Activated T-cell treated with anti-CD3 and anti-CD28 coated beads, Interleukin-2, amount 50 U/mL, for 4 hours (primary cell): ENCODE measurements around the gene HOMER1. TPM values are rescaled to one million over a fixed set of nuclear protein-coding genes. Genes with fewer than 3 reads are reported as not detected.

Experiments used
- ATAC-seq, 2 donors: fragments of 200-7000 bp; cut with Tn5 transposase; one replicate each; pipeline ENCODE4 v1.10.0; 2021
- DNase-seq: peaks from one replicate; pipeline ENCODE4 v3.0.0-alpha.2; 2020
- H3K27me3 Mint-ChIP-seq: one replicate; pipeline ENCODE4 v1.8.0; 2021; ENCODE audit warnings: low read depth, mixed read lengths
- H3K36me3 Mint-ChIP-seq: one replicate; pipeline ENCODE4 v1.8.0; 2022; ENCODE audit warnings: mixed read lengths; ENCODE audit not compliant: insufficient read depth
- H3K4me1 Mint-ChIP-seq: one replicate; pipeline ENCODE4 v1.8.0; 2021; ENCODE audit warnings: low read depth, mixed read lengths
- H3K4me3 Mint-ChIP-seq: one replicate; pipeline ENCODE4 v1.8.0; 2021; ENCODE audit warnings: mild to moderate bottlenecking, moderate library complexity, mixed read lengths
- H3K9me3 Mint-ChIP-seq: one replicate; pipeline ENCODE4 v1.8.0; 2021; ENCODE audit warnings: mixed read lengths
- total RNA-seq, 3 donors: library from RNA; stranded (reverse); gene quantifications; one replicate each; pipeline ENCODE4 v1.2.1, GENCODE V29; 2021

HOMER1 gene
- 10 to 100 TPM; 12.1 to 16.7 (median 14.9) TPM for total RNA-seq

- ATAC-seq (peak; percentile 78 to 80), DNase-seq (peak; percentile 71)
- peak within 1 kb of the TSS; percentile 95 for H3K4me3 Mint-ChIP-seq
- peaks cover 32% of the 10 kb centered on the region for H3K4me1 Mint-ChIP-seq
- H3K36me3 Mint-ChIP-seq, result no peaks in the 10 kb centered on the region
- H3K9me3 Mint-ChIP-seq, result no peaks in the 10 kb centered on the region
- peaks cover 34% of the 10 kb centered on the region for H3K27me3 Mint-ChIP-seq
Observed at GRCh38 chr5:79513704-79514390, at the start of gene HOMER1. TSS of gene HOMER1 (minus strand) at chr5:79514134. CDS start at chr5:79512774, 1,360 bp downstream.

GRCh38 chr5:79563247-79563590 is 49.3 kb upstream of the HOMER1 start:
- no peak overlapping the region for H3K4me3 Mint-ChIP-seq
- H3K27me3 Mint-ChIP-seq, result peaks cover 3% of the 10 kb centered on the region
- H3K9me3 Mint-ChIP-seq, result peaks cover 3% of the 10 kb centered on the region
- no peak for ATAC-seq
- H3K4me1 Mint-ChIP-seq, result peaks cover 31% of the 10 kb centered on the region
- H3K36me3 Mint-ChIP-seq, result no peaks in the 10 kb centered on the region
- DNase-seq, result no peak

DNA sequence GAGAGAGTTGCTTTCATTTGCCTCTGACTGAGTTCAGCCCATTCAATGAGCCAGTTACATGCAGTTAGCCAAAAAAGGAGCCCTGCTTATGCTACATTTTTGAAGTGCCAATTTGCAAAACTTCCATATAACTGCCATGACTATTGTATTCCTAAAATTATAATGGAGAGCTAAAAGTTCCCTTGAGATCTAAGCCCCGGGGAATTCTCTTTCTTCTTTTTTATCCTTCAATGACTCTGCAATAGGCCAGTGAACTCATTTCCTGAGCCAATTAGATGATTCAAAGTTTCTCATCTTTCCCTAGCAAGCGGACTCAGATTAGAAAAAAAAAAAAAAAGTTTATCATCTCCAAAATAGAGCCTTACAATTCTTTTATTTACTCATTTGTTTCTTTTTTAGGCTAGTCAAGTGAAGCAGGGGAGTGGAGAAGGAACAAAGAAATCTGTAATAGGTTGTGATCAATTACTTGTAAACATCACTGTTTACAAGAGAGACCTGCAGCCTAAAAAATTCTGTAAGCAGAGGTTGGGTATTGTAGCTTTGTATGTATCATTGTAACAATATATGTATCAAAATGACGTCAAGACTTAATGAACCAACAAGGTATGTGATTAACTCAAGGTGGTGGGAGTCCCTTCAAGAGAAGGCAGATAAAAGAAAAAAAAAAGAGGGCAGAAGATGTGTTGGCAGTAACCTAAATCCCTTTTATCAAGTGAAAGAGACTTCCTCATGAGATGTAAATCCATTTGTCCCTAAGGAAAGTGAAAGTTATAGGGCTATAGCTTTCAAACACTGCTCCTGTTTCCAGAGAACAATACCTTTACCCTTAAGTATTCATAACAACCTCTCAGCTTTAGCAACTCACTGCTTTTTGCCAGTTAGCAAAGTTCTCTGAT is 48.7 kb upstream of the HOMER1 start:
- peaks cover 3% of the 10 kb centered on the region for H3K9me3 Mint-ChIP-seq
- H3K4me1 Mint-ChIP-seq, result peaks cover 31% of the 10 kb centered on the region
- no peak overlapping the region for H3K4me3 Mint-ChIP-seq
- peak in 1 of 2 donors; percentile 49 for ATAC-seq
- H3K27me3 Mint-ChIP-seq, result peaks cover 3% of the 10 kb centered on the region
- DNase-seq, result no peak
- no peaks in the 10 kb centered on the region for H3K36me3 Mint-ChIP-seq

DNA sequence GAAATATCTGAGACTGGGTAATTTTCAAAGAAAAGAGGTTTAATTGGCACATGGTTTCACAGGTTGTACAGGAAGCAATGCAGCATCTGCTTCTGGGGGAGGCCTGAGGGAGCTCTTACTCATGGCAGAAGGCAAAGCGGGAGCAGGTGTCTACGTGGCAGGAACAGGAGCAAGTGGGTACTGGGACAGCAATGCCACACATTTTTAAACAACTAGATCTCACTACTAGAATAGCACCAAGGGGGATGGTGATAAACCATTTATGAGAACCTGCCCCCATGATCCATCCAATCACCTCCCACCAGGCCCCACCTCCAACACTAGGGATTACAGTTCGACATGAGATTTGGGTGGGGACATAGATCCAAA is 47.6 kb upstream of the HOMER1 start:
- no peaks in the 10 kb centered on the region for H3K36me3 Mint-ChIP-seq
- H3K4me1 Mint-ChIP-seq, result peaks cover 31% of the 10 kb centered on the region
- DNase-seq, result no peak
- no peak overlapping the region for H3K4me3 Mint-ChIP-seq
- peaks cover 3% of the 10 kb centered on the region for H3K9me3 Mint-ChIP-seq
- H3K27me3 Mint-ChIP-seq, result peaks cover 3% of the 10 kb centered on the region
- peak; percentile 72 to 73 for ATAC-seq

DNA sequence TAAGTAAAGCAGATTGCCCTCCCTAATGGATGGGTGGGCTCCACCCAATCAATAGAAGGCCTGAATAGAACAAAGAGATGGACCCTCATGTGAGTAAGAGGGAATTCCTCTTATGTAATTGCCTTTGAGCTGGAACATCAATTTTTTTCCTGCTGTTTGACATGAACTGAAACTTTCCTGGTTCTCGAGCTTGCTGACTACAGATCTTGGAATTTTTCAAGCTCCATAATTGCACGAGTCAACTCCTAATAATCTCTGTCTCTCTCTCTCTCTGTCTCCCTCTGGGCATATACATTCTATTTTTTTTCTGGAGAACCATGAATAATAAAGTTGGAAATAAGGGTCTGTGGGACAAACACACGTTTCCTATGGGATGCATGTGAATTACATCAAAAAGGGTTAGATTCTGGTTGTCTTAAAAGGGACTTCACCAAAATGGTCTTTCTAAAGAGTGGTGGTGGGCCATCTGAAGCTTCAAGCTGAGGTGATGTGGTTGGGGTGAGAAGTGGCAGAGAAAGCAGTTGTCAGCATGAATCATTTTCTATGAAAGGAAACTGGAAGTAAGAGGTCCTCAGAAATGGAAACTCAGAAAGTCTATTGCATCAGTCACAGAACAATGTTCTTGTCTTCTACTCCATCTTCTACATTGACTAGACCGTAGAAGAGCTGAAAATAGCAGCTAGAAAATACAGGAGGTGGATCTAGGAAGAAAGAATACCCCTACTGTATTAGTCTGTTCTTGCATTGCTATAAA is 47.0 kb upstream of the HOMER1 start:
- peak; percentile 84 to 93 for ATAC-seq
- H3K4me3 Mint-ChIP-seq, result no peak overlapping the region
- H3K4me1 Mint-ChIP-seq, result peaks cover 31% of the 10 kb centered on the region
- peaks cover 3% of the 10 kb centered on the region for H3K9me3 Mint-ChIP-seq
- H3K27me3 Mint-ChIP-seq, result peaks cover 3% of the 10 kb centered on the region
- no peaks in the 10 kb centered on the region for H3K36me3 Mint-ChIP-seq
- DNase-seq, result no peak

GRCh38 chr5:79555418-79555817 is 41.5 kb upstream of the HOMER1 start:
- Mint-ChIP-seq H3K27me3 (no peaks in the 10 kb centered on the region), H3K4me3 (no peak overlapping the region), H3K4me1 (peaks cover 5% of the 10 kb centered on the region), H3K9me3 (no peaks in the 10 kb centered on the region), H3K36me3 (no peaks in the 10 kb centered on the region)
- ATAC-seq (no peak), DNase-seq (no peak)

- ATAC-seq (no peak), DNase-seq (no peak)
- no peaks in the 10 kb centered on the region for H3K9me3 Mint-ChIP-seq
- H3K4me1 Mint-ChIP-seq, result peaks cover 2% of the 10 kb centered on the region
- no peaks in the 10 kb centered on the region for H3K36me3 Mint-ChIP-seq
- no peak overlapping the region for H3K4me3 Mint-ChIP-seq
- H3K27me3 Mint-ChIP-seq, result no peaks in the 10 kb centered on the region
Observed at GRCh38 chr5:79552984-79553383, 39.0 kb upstream of the HOMER1 start.

- H3K9me3 Mint-ChIP-seq, result no peaks in the 10 kb centered on the region
- H3K4me1 Mint-ChIP-seq, result peaks cover 2% of the 10 kb centered on the region
- DNase-seq (no peak), ATAC-seq (no peak)
- H3K27me3 Mint-ChIP-seq, result no peaks in the 10 kb centered on the region
- H3K36me3 Mint-ChIP-seq, result no peaks in the 10 kb centered on the region
- H3K4me3 Mint-ChIP-seq, result no peak overlapping the region
Observed at GRCh38 chr5:79547982-79548381, 34.0 kb upstream of the HOMER1 start.

GRCh38 chr5:79547429-79547822 is 33.5 kb upstream of the HOMER1 start:
- Mint-ChIP-seq H3K36me3 (no peaks in the 10 kb centered on the region), H3K4me1 (no peaks in the 10 kb centered on the region), H3K9me3 (no peaks in the 10 kb centered on the region), H3K27me3 (no peaks in the 10 kb centered on the region), H3K4me3 (no peak overlapping the region)
- no peak for ATAC-seq
- no peak for DNase-seq

DNA sequence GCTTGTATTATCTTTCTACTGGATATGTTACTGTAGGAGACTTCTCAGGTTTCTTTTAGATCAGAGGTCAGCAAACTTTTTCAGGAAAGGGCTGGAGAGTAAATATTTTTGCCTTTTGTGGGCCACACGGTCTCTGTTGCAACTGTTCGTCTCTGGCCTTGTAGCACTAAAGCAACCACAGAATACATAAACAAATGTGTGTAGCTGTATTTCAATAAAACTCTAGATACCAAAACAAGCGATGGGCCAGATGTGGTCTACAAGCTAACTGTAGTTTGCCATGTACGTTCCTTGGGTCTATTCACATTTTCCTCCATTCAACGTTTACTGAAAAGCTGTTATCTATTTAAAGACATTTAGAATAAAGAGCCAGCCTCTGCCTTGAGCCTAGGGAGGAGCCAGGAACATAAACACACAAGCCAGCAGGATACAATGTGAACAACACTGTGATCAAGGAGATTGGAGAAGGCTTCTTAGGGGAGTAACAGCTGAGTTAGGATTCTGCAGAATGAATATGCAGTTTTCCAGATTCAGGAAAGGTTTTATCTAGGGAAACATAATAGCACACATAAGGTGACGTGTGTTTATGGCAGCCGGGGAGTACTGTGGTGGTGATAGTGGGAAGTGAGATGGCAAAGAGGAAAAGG is 33.0 kb upstream of the HOMER1 start:
- no peak for ATAC-seq
- no peak for DNase-seq
- H3K9me3 Mint-ChIP-seq, result no peaks in the 10 kb centered on the region
- no peak overlapping the region for H3K4me3 Mint-ChIP-seq
- no peaks in the 10 kb centered on the region for H3K27me3 Mint-ChIP-seq
- H3K36me3 Mint-ChIP-seq, result no peaks in the 10 kb centered on the region
- no peaks in the 10 kb centered on the region for H3K4me1 Mint-ChIP-seq

DNA sequence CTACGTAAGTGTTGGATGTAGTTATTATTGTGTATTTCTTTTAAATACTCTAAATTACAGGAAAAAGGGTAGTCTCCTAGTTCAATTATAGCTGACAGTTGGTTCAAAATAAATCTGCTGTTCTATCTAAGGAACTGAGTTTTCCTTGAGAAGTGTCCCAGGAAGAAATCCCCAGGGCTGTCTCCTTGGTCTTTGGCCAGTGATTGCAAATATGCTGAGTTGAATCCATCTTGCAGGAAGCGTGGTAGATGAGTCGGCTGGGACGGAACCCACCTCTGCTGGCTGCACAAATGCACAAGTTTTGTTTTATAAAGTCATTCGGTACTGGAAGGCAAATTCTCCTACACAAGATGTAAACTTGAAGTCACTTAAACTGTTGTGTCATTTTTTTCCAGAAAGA is 30.2 kb upstream of the HOMER1 start:
- Mint-ChIP-seq H3K4me1 (no peaks in the 10 kb centered on the region), H3K9me3 (no peaks in the 10 kb centered on the region), H3K36me3 (no peaks in the 10 kb centered on the region), H3K27me3 (no peaks in the 10 kb centered on the region), H3K4me3 (no peak overlapping the region)
- DNase-seq (no peak), ATAC-seq (no peak)

DNA sequence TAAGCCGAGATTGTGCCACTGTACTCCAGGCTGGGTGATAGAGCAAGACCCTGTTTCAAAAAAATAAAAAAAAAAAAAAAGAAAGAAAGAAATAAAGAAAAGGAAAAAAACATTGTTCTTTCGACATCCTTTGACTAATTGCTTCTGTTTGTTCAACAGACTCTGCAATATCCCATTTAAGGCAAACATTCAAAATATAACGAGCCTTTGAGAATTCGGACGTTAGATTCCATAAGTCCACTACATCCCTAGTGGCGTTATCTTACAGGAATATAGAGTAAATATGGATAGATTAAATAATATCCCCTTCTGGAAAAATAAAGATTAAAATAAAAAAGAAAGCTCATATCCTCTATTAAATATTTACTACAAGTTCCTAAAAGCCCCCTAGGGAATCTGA is 27.0 kb upstream of the HOMER1 start:
- ATAC-seq, result no peak
- no peaks in the 10 kb centered on the region for H3K9me3 Mint-ChIP-seq
- H3K4me3 Mint-ChIP-seq, result no peak overlapping the region
- peaks cover 2% of the 10 kb centered on the region for H3K27me3 Mint-ChIP-seq
- no peaks in the 10 kb centered on the region for H3K4me1 Mint-ChIP-seq
- no peak for DNase-seq
- no peaks in the 10 kb centered on the region for H3K36me3 Mint-ChIP-seq

GRCh38 chr5:79536193-79536906 is 22.4 kb upstream of the HOMER1 start:
- ATAC-seq, result no peak
- Mint-ChIP-seq H3K36me3 (no peaks in the 10 kb centered on the region), H3K4me3 (no peak overlapping the region), H3K9me3 (no peaks in the 10 kb centered on the region), H3K27me3 (peaks cover 2% of the 10 kb centered on the region), H3K4me1 (no peaks in the 10 kb centered on the region)
- no peak for DNase-seq
